SK-N-SH (cell line): Measurements from ENCODE around the gene SERPINB10. TPM values are rescaled to one million over a fixed set of nuclear protein-coding genes. Genes with fewer than 3 reads are reported as not detected.

Experiments used
- CTCF ChIP-seq: fragments of 200-600 bp; sonication (generic); IDR thresholded peaks from 2 replicates; pipeline ENCODE4 v1.6.1; 2017; ENCODE audit warnings: antibody characterized with exemption, mild to moderate bottlenecking, moderate library complexity
- ELF1 ChIP-seq: IDR thresholded peaks from 2 replicates; pipeline ENCODE4 v1.4.0; 2012
- EZH2phosphoT487 ChIP-seq: fragments of 200-600 bp; sonication (generic); IDR thresholded peaks from 2 replicates; pipeline ENCODE4 v1.6.1; 2017; ENCODE audit warnings: low read depth, mixed run types, mild to moderate bottlenecking, antibody characterized with exemption, moderate library complexity, borderline replicate concordance
- FOXM1 ChIP-seq: IDR thresholded peaks from 2 replicates; pipeline ENCODE4 v1.4.0; 2012; ENCODE audit warnings: low read depth, mild to moderate bottlenecking
- IRF3 ChIP-seq: fragments of 150-350 bp; IDR thresholded peaks from 2 replicates; pipeline ENCODE4 v1.6.1; 2016; ENCODE audit warnings: mild to moderate bottlenecking, low read depth, low read length
- MAX ChIP-seq: IDR thresholded peaks from 2 replicates; pipeline ENCODE4 v1.4.0; 2012; ENCODE audit warnings: low read depth
- NFIC ChIP-seq: IDR thresholded peaks from 2 replicates; pipeline ENCODE4 v1.4.0; 2012; ENCODE audit warnings: borderline replicate concordance
- NRF1 ChIP-seq: IDR thresholded peaks from 2 replicates; pipeline ENCODE4 v1.6.1; 2012; ENCODE audit warnings: low read depth, mild to moderate bottlenecking, low read length
- PBX3 ChIP-seq: IDR thresholded peaks from 2 replicates; pipeline ENCODE4; 2012
- RAD21 ChIP-seq: IDR thresholded peaks from 2 replicates; pipeline ENCODE4 v1.6.1; 2012; ENCODE audit warnings: mild to moderate bottlenecking, low read length
- REST ChIP-seq: IDR thresholded peaks from 2 replicates; pipeline ENCODE4 v1.6.1; 2012; ENCODE audit warnings: mild to moderate bottlenecking, low read depth, low read length, moderate library complexity
- SMC3 ChIP-seq: IDR thresholded peaks from 2 replicates; pipeline ENCODE4 v1.6.1; 2012; ENCODE audit warnings: low read depth, low read length, improper control_type of control experiment
- TAF1 ChIP-seq: IDR thresholded peaks from 2 replicates; pipeline ENCODE4 v1.6.1; 2012; ENCODE audit warnings: low read depth, mild to moderate bottlenecking, low read length, moderate library complexity, borderline replicate concordance
- TCF12 ChIP-seq: IDR thresholded peaks from 2 replicates; pipeline ENCODE4 v1.4.0; 2012
- TEAD4 ChIP-seq: IDR thresholded peaks from 2 replicates; pipeline ENCODE4 v1.4.0; 2012; ENCODE audit warnings: mild to moderate bottlenecking, borderline replicate concordance; ENCODE audit not compliant: insufficient read depth
- USF1 ChIP-seq: IDR thresholded peaks from 2 replicates; pipeline ENCODE4 v1.4.0; 2012; ENCODE audit warnings: low read depth, borderline replicate concordance
- YY1 ChIP-seq: IDR thresholded peaks from 2 replicates; pipeline ENCODE4 v1.4.0; 2012; ENCODE audit warnings: low read depth, mild to moderate bottlenecking
- polyA plus RNA-seq, 3 experiments: library from polyadenylated mRNA; depleted of rRNA; stranded (reverse); fragments of >200 nt; gene quantifications; 2 replicates each; pipeline ENCODE4 v1.2.3, GENCODE V29; 2012

The SERPINB10 gene
- polyA plus RNA-seq, 1 of the 3 experiments (the other 2 are of a cell fraction), result 0.10 TPM

GRCh38 chr18:63936156-63936931, 28.6 kb downstream of the SERPINB10 start (continued):
- TF ChIP-seq CTCF, result peak; percentile 63
- no peak for TF ChIP-seq NRF1
- no peak for TF ChIP-seq PBX3
- TF ChIP-seq SMC3, result peak; percentile 59
- TF ChIP-seq TEAD4, result no peak
- TF ChIP-seq IRF3, result no peak
- TF ChIP-seq RAD21, result peak; percentile 67
- TF ChIP-seq MAX, result no peak; the same call in 1 of the 2 replicates
- TF ChIP-seq EZH2phosphoT487, result no peak
- TF ChIP-seq TAF1, result no peak
- TF ChIP-seq REST, result no peak
- no peak for TF ChIP-seq YY1
- TF ChIP-seq USF1, result no peak
- TF ChIP-seq ELF1, result peak; percentile 58
- no peak for TF ChIP-seq FOXM1
- TF ChIP-seq TCF12, result no peak
- no peak for TF ChIP-seq NFIC
